A673 (cell line): Measurements from ENCODE around the gene LPIN3. TPM values are rescaled to one million over a fixed set of nuclear protein-coding genes. Genes with fewer than 3 reads are reported as not detected.

Experiments
- BruUV-seq: library from RNA; stranded (reverse); fragments of 400-500 nt; replicated peaks from 2 replicates; lab custom pipeline; 2021; lab: Mats Ljungman, UMichigan
- CTCF ChIA-PET: fragments of 300-600 bp; sonication (Branson Sonifier 250); formaldehyde crosslinking; loops from one replicate; lab custom pipeline; 2022; ENCODE audit warnings: antibody characterized with exemption; lab: Charles Lee
- POLR2A ChIA-PET: fragments of 300-600 bp; sonication (Branson Sonifier 250); formaldehyde crosslinking; loops from one replicate; lab custom pipeline; 2022; ENCODE audit warnings: antibody characterized with exemption; ENCODE audit not compliant: low non-redundant PET; lab: Charles Lee
- DNase-seq: peaks from one replicate; pipeline ENCODE4 v3.0.0-alpha.2; 2015; ENCODE audit warnings: low spot score
- H3K27ac ChIP-seq: fragments of 200-600 bp; sonication (generic); 2 replicates; pipeline ENCODE4 v1.5.1; 2016; ENCODE audit warnings: mixed run types, low read depth, mild to moderate bottlenecking, mixed read lengths, antibody characterized with exemption, low read length; ENCODE audit not compliant: poor library complexity, severe bottlenecking
- H3K27me3 ChIP-seq: fragments of 200-600 bp; sonication (generic); replicated peaks from 2 replicates; pipeline ENCODE4 v1.6.1; 2017; ENCODE audit warnings: mixed run types, low read depth, mild to moderate bottlenecking, mixed read lengths, antibody characterized with exemption, low read length; ENCODE audit not compliant: insufficient read depth, poor library complexity
- H3K36me3 ChIP-seq: fragments of 200-600 bp; sonication (generic); 2 replicates; pipeline ENCODE4 v1.6.1; 2016; ENCODE audit warnings: mixed run types, mild to moderate bottlenecking, mixed read lengths, antibody characterized with exemption, low read length; ENCODE audit not compliant: insufficient read depth, poor library complexity, severe bottlenecking
- H3K4me1 ChIP-seq: fragments of 200-600 bp; sonication (generic); 2 replicates; pipeline ENCODE4 v1.6.1; 2017; ENCODE audit warnings: mixed run types, mild to moderate bottlenecking, mixed read lengths, antibody characterized with exemption, low read length; ENCODE audit not compliant: insufficient read depth, poor library complexity, severe bottlenecking
- H3K4me3 ChIP-seq: fragments of 200-600 bp; sonication (generic); 2 replicates; pipeline ENCODE4 v1.5.1; 2016; ENCODE audit warnings: low read depth, mixed run types, mild to moderate bottlenecking, mixed read lengths, low read length; ENCODE audit not compliant: poor library complexity, severe bottlenecking
- H3K9me3 ChIP-seq: fragments of 200-600 bp; sonication (generic); 2 replicates; pipeline ENCODE4 v1.6.1; 2016; ENCODE audit warnings: mixed run types, low read depth, mild to moderate bottlenecking, mixed read lengths, antibody characterized with exemption, low read length; ENCODE audit not compliant: poor library complexity, severe bottlenecking
- CTCF ChIP-seq: fragments of 300-800, 200-600 bp; sonication (generic); conservative IDR thresholded peaks from 2 replicates; pipeline ENCODE4 v1.5.1; 2017; ENCODE audit warnings: low read depth, mild to moderate bottlenecking, antibody characterized with exemption, low read length, moderate library complexity, mixed read lengths
- EZH2 ChIP-seq: fragments of 200-600 bp; sonication (generic); IDR thresholded peaks from 2 replicates; pipeline ENCODE4 v1.6.1; 2017; ENCODE audit warnings: borderline replicate concordance, low read depth, mild to moderate bottlenecking, mixed read lengths, antibody characterized with exemption, low read length; ENCODE audit not compliant: poor library complexity, severe bottlenecking
- intact Hi-C: fragments of 100-400 bp; cut with micrococcal nuclease; formaldehyde crosslinking; loops from one replicate; pipeline ENCODE4 v1.10.0; 2022; ENCODE audit not compliant: unreplicated experiment
- total RNA-seq: library from RNA; stranded (reverse); gene quantifications from 2 replicates; pipeline ENCODE4 v1.2.3, GENCODE V29; 2021

The LPIN3 gene
- total RNA-seq, 1 experiment from 2014 or later, result 1.3 TPM

- TF ChIP-seq CTCF, result no peak
- no peak for TF ChIP-seq EZH2
- Histone ChIP-seq H3K4me3 (no peak overlapping the region), H3K36me3 (no peaks in the 10 kb centered on the region), H3K9me3 (no peaks in the 10 kb centered on the region), H3K4me1 (no peaks in the 10 kb centered on the region), H3K27me3 (no peaks in the 10 kb centered on the region), H3K27ac (no peak overlapping the region)
- CTCF ChIA-PET, result no interaction called here
- DNase-seq, result no peak
- POLR2A ChIA-PET, result no interaction called here
- intact Hi-C loops, result no loop called here
- no TSS peak for BruUV-seq
Observed at GRCh38 chr20:41307021-41307420, 33.6 kb upstream of the LPIN3 start.

GRCh38 chr20:41308290-41308711 lies 32.3 kb upstream of the LPIN3 start:
- intact Hi-C loops, result no loop called here
- no peaks in the 10 kb centered on the region for H3K9me3 ChIP-seq
- BruUV-seq, result no TSS peak
- no peak overlapping the region for H3K4me3 ChIP-seq
- no peaks in the 10 kb centered on the region for H3K4me1 ChIP-seq
- no peaks in the 10 kb centered on the region for H3K27me3 ChIP-seq
- no peak for DNase-seq
- ChIA-PET CTCF (no interaction called here), POLR2A (no interaction called here)
- H3K36me3 ChIP-seq, result no peaks in the 10 kb centered on the region
- TF ChIP-seq EZH2, result no peak
- TF ChIP-seq CTCF, result no peak
- no peak overlapping the region for H3K27ac ChIP-seq

GRCh38 chr20:41308726-41309413 lies 31.8 kb upstream of the LPIN3 start:
- Histone ChIP-seq H3K36me3 (no peaks in the 10 kb centered on the region), H3K27me3 (no peaks in the 10 kb centered on the region), H3K9me3 (no peaks in the 10 kb centered on the region), H3K4me3 (no peak overlapping the region), H3K27ac (no peak overlapping the region), H3K4me1 (no peaks in the 10 kb centered on the region)
- intact Hi-C loops, result no loop called here
- TF ChIP-seq CTCF (no peak), EZH2 (no peak)
- ChIA-PET CTCF (no interaction called here), POLR2A (no interaction called here)
- no TSS peak for BruUV-seq
- DNase-seq, result no peak
